HCT116 (cell line): ENCODE data around the gene FBXL14.

ENCODE experiments used
- CEBPB ChIP-seq: IDR thresholded peaks from 2 replicates; pipeline ENCODE4 v1.6.1; 2012; ENCODE audit warnings: low read depth
- CTCF ChIP-seq, 3 experiments: fragments of 200-600 bp in 1 of 3; sonication (generic) in 1 of 3; IDR thresholded peaks in 2 of 3; conservative IDR thresholded peaks in 1 of 3; 2 replicates each; pipeline ENCODE4 v1.5.1; 2012 to 2017; ENCODE audit warnings: low read depth in 2 of 3, low read length in 2 of 3, antibody characterized with exemption in 1 of 3, borderline replicate concordance in 1 of 3, control low read depth in 1 of 3, mild to moderate bottlenecking in 1 of 3, mixed read lengths in 1 of 3, mixed run types in 1 of 3, moderate library complexity in 1 of 3; ENCODE audit not compliant: insufficient read depth in 1 of 3
- EZH2 ChIP-seq: fragments of 200-600 bp; sonication (generic); IDR thresholded peaks from 2 replicates; pipeline ENCODE4 v1.6.1; 2017; ENCODE audit warnings: antibody characterized with exemption, mixed run types
- EZH2phosphoT487 ChIP-seq: fragments of 200-600 bp; IDR thresholded peaks from 2 replicates; pipeline ENCODE4 v1.6.1; 2018; ENCODE audit warnings: antibody characterized with exemption, borderline replicate concordance
- FOSL1 ChIP-seq: IDR thresholded peaks from 2 replicates; pipeline ENCODE4 v1.6.1; 2012; ENCODE audit warnings: low read depth
- JUND ChIP-seq: IDR thresholded peaks from 2 replicates; pipeline ENCODE4 v1.6.1; 2012
- MAX ChIP-seq: IDR thresholded peaks from 2 replicates; pipeline ENCODE4 v1.6.1; 2012
- POLR2A ChIP-seq: IDR thresholded peaks from 2 replicates; pipeline ENCODE4 v1.7.0; 2011; ENCODE audit warnings: borderline replicate concordance; ENCODE audit not compliant: insufficient read depth, insufficient read length; ENCODE audit errors: extremely low read depth
- POLR2AphosphoS5 ChIP-seq: IDR thresholded peaks from 2 replicates; pipeline ENCODE4 v1.6.1; 2011; ENCODE audit warnings: mild to moderate bottlenecking, low read depth, low read length, moderate library complexity
- RAD21 ChIP-seq: IDR thresholded peaks from 2 replicates; pipeline ENCODE4 v1.6.1; 2012; ENCODE audit warnings: low read depth, mild to moderate bottlenecking
- SIN3A ChIP-seq: IDR thresholded peaks from 2 replicates; pipeline ENCODE4 v1.6.1; 2012; ENCODE audit warnings: low read depth
- SRF ChIP-seq: IDR thresholded peaks from 2 replicates; pipeline ENCODE4 v1.6.1; 2012; ENCODE audit warnings: low read depth
- ZBTB33 ChIP-seq: IDR thresholded peaks from 2 replicates; pipeline ENCODE4 v1.6.1; 2011; ENCODE audit warnings: mild to moderate bottlenecking, low read length, moderate library complexity; ENCODE audit not compliant: insufficient replicate concordance; ENCODE audit errors: extremely low read depth
- ZNF274 ChIP-seq: fragments of 200-500 bp; sonication (Bioruptor generic); IDR thresholded peaks from 2 replicates; pipeline ENCODE4 v1.6.1; 2014; ENCODE audit warnings: mild to moderate bottlenecking, low read depth, low read length, inconsistent platforms

- no peak for TF ChIP-seq FOSL1
- TF ChIP-seq ZNF274: no peak
- TF ChIP-seq MAX: no peak
- TF ChIP-seq CTCF (IDR thresholded peaks at IDR 0.05 in 2 of 3, conservative IDR thresholded peaks at IDR 0.05 in 1 of 3; ENCODE audit: borderline replicate concordance in 1 of 3, insufficient read depth in 1 of 3, low read depth in 2 of 3, low read length in 2 of 3): no peak
- no peak for TF ChIP-seq EZH2
- TF ChIP-seq POLR2AphosphoS5: no peak
- TF ChIP-seq ZBTB33: no peak
- no peak for TF ChIP-seq POLR2A
- TF ChIP-seq JUND: no peak
- TF ChIP-seq CEBPB: no peak
- TF ChIP-seq EZH2phosphoT487: no peak
- no peak for TF ChIP-seq RAD21
- no peak for TF ChIP-seq SIN3A
- TF ChIP-seq SRF: no peak
These were observed 26.5 kb downstream of the FBXL14 start for GRCh38 chr12:1567852-1568251.
